GM10266 (cell line): ENCODE results near the gene FBP2.

Source experiments
- DNase-seq: peaks from one replicate; pipeline ENCODE4 v3.0.0; 2012; ENCODE audit errors: extremely low spot score
- TF ChIP-seq, protein P1 (sequence below): IDR thresholded peaks from 2 replicates; pipeline ENCODE4 v1.5.1; 2012; ENCODE audit warnings: mild to moderate bottlenecking, low read depth; ENCODE audit not compliant: control insufficient read depth, insufficient read depth; ENCODE audit errors: missing control alignments

FBP2 gene

DNA sequence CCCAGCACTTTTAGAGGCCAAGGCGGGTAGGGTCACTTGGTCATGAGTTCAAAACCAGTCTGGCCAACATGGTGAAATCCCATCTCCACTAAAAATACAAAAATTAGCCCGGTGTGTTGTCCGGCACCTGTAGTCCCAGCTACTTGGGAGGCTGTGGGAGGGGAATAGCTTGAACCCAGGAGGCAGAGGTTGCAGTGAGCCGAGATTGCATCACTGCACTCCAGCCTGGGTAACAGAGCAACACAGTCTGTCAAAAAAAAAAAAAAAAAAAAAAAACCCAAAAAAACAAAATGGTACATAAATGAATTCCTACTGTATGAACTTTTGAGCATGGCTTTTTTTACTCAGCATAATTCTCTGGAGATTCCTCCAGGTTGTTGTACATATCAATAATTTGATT, 76.4 kb downstream of the FBP2 start:
- TF ChIP-seq, protein P1, sequence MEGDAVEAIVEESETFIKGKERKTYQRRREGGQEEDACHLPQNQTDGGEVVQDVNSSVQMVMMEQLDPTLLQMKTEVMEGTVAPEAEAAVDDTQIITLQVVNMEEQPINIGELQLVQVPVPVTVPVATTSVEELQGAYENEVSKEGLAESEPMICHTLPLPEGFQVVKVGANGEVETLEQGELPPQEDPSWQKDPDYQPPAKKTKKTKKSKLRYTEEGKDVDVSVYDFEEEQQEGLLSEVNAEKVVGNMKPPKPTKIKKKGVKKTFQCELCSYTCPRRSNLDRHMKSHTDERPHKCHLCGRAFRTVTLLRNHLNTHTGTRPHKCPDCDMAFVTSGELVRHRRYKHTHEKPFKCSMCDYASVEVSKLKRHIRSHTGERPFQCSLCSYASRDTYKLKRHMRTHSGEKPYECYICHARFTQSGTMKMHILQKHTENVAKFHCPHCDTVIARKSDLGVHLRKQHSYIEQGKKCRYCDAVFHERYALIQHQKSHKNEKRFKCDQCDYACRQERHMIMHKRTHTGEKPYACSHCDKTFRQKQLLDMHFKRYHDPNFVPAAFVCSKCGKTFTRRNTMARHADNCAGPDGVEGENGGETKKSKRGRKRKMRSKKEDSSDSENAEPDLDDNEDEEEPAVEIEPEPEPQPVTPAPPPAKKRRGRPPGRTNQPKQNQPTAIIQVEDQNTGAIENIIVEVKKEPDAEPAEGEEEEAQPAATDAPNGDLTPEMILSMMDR: no peak
- no peak for DNase-seq

DNA sequence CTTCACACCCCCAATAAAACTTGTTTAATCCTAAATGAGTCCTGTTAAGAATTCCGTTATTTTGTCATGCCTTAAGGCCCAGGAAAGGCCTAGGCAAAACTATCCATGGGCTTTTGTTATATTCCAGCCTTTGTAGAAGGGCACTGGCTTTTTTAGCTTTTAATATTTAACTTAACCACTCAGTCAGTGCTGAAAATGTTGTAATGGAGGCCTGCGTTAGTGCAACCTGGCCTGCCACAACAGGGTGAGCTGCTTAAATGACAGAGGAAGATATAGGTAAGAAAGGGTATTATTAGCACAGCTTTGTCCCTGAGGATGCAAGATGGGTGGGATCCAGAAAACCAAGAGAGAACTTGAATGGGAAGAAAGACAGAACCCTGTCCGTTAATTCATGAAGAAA, 78.9 kb downstream of the FBP2 start:
- TF ChIP-seq, protein P1: no peak
- no peak for DNase-seq

DNA sequence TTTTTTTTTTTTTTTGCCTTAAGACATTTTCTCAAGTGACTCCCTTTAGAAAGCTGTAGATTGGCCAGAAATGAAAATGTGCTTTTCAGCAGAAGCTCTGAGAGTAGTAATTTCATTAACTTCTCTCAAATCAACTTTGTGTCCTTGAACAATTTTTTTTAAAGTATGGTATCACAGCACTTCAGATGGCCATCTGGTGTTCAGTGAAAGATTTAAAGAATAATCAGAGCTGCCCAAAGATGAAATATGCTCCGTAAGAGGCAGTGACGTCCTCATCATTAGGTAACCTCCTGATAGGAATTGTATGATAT, 81.7 kb downstream of the FBP2 start:
- TF ChIP-seq, protein P1: no peak
- no peak for DNase-seq

DNA sequence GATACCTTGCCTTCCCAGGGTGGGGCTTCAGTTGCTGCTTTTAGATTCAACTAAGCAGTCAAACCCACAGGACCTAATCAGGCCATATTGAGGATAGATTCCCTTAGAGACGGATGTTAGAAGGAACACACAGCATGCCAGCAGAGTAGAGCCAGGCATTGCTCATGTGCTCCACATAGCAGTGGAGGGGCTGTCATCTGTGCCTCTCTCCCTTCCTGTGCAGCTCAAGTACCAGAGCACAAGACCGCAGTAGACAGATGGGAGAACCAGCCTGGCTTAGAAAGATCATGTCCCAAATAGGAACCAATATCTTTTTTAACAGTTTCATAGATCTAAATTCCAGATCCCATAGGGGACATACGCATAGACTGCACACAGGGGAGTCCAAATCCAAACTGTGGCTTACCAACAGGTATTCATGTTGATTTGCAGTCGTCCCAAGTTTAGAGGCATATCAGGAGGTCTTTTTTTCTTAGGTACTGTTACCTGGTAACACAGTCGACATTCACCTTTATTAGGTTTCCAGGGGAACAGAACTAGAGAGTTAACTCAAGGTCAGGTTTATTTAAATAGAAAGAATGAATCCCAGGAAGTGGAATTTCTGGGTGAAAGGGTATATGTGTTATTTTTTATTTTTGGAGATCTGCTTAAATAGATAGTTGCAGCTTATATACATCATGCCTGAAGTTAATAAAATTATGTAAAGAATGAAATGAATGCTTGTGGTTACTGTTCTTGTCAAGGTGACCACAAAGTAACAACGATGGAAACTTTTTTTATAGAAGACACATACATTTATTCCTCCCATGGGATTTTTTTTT, 82.3 kb downstream of the FBP2 start:
- DNase-seq: no peak
- TF ChIP-seq, protein P1: no peak
